ENCODE measurements around the gene ACOT12.

ACOT12 gene

GRCh38 chr5:81402192-81402930 lies 8.4 kb upstream of the ACOT12 start:
- no peak overlapping the region for H3K27ac ChIP-seq
- H3K4me3 ChIP-seq: no peak overlapping the region

GRCh38 chr5:81401266-81401665 lies 7.3 kb upstream of the ACOT12 start:
- Histone ChIP-seq H3K4me3 (no peak overlapping the region), H3K27ac (no peak overlapping the region)

GRCh38 chr5:81400375-81400774 lies 6.4 kb upstream of the ACOT12 start:
- Histone ChIP-seq H3K27ac (no peak overlapping the region), H3K4me3 (no peak overlapping the region)

DNA sequence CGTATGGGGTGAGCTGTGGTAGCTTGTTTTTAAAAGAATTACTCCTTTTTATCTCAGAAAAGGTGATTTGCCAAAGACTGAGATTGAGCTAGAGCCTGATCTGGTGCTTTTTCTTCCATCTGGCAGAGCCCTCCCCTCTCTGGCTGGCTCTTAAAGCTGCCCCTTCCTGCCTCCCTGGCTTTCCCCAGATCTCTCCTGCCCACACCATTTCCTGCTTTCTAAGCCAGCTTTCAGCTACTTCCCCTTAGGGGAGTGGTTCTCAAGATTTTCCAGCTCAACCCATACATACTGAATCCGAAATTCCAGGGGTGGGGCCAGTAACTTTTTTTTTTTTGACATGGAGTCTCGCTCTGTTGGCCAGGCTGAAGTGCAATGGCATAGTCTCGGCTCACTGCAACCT lies 4.8 kb upstream of the ACOT12 start:
- no peak overlapping the region for H3K27ac ChIP-seq
- no peak overlapping the region for H3K4me3 ChIP-seq

DNA sequence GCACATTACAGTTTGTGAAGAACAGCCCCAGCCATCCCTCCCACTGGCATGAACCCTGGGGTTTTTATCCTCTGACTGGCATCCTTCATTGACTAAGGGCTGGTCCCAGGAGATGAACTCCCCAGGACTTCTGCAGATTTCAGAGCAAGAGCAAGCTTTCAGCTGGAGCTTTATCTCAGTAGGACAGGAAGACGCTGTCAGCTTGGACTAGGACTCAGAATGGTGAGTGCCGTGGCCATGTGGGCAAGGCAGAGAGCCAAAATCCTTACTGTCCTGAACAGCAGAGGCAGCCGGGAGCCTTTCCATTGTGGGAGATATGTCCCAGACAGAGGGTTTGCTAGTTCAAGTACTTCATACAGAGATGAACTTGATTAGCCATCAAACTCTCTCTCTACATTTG lies 3.2 kb upstream of the ACOT12 start:
- H3K4me3 ChIP-seq: no peak overlapping the region
- H3K27ac ChIP-seq: no peak overlapping the region

GRCh38 chr5:81395262-81395661 lies 1.3 kb upstream of the ACOT12 start:
- no peak overlapping the region for H3K4me3 ChIP-seq
- H3K27ac ChIP-seq: no peak overlapping the region

GRCh38 chr5:81393430-81393782 lies 528 bp downstream of the ACOT12 start:
- Histone ChIP-seq H3K27ac (no peak overlapping the region), H3K4me3 (peak overlapping the region; percentile 6 to 40 (median 30))

DNA sequence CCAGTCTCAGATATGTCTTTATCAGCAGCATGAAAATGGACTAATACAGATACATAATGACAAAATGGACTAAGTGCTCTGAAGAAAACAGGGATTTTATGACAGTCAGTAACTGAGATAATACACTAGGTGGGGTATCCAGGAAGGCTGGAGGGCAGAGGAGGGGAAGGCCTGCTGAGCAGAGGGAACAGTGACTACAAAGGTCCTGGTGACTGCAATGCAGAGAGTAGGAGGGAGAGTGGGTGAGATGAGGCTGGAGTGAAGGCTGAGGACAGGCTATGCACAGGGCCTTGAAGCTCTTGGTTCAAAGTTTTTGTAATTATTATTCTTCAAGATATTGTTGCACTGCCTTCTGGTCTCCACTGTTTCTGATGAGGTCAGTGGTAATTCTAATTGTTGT lies 4.9 kb downstream of the ACOT12 start:
- no peak overlapping the region for H3K27ac ChIP-seq
- H3K4me3 ChIP-seq: no peak overlapping the region

DNA sequence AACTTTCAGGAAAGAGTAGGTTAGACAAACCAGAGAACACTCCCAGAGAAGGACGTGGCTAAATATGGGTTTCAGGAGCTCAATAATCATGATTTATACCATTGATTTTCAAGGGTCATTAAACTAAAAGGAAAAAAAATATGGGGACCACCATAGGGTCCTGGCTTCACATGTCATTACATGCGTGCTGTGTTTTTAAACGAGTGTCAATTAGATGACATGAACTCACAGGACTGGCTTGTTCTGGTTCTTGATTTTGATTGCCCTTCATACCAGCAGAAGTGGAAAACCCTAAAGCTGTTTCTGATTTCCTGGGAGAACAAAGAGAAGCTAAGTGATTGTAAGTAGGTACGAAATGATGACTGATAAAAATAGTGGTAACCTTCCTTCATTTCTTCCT lies 5.8 kb downstream of the ACOT12 start:
- no peak overlapping the region for H3K4me3 ChIP-seq
- no peak overlapping the region for H3K27ac ChIP-seq

DNA sequence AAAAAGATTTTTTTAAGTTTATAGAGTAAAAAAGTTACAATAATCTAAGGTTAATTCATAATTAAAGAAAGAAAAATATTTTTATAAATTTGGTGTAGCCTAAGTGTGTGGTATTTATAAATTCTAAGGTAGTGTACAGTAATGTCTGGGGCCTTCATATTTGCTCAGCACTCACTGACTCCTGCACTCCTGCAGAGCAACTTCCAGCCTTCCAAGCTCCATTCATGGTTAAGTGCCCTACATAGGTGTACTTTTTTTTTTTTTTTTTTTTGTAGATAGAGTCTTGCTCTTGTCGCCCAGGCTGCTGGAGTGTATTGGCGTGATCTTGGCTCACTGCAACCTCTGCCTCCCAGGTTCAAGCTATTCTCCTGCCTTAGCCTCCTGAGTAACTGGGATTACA lies 10.1 kb downstream of the ACOT12 start:
- Histone ChIP-seq H3K27ac (no peak overlapping the region), H3K4me3 (no peak overlapping the region)

GRCh38 chr5:81371354-81371876 lies 22.5 kb downstream of the ACOT12 start:
- no peak overlapping the region for H3K4me3 ChIP-seq
- no peak overlapping the region for H3K27ac ChIP-seq

- H3K4me3 ChIP-seq: no peak overlapping the region
- H3K27ac ChIP-seq: no peak overlapping the region
These were observed 23.0 kb downstream of the ACOT12 start for GRCh38 chr5:81370912-81371311.

- Histone ChIP-seq H3K27ac (no peak overlapping the region), H3K4me3 (no peak overlapping the region)
These were observed 28.4 kb downstream of the ACOT12 start for GRCh38 chr5:81365541-81365940.

- Histone ChIP-seq H3K27ac (no peak overlapping the region), H3K4me3 (no peak overlapping the region)
These were observed 30.7 kb downstream of the ACOT12 start for GRCh38 chr5:81363093-81363871.

- no peak overlapping the region for H3K27ac ChIP-seq
These were observed 32.3 kb downstream of the ACOT12 start for GRCh38 chr5:81361600-81361999.

DNA sequence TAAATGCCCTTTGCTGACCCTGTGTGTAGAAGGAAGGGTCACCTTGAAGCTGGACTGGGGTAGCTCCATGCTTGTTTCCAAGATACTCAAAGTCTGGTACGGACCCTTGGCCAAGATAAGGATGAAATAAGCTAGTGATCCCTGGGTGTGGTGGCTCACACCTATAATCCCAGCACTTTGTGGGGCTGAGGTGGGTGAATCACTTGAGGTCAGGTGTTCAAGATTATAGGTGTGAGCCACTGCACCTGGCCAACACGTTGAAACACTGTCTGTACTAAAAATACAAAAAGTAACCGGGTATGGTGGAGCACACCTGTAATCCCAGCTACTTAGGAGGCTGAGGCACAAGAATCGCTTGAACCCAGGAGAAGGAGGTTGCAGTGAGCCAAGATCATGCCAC lies 33.3 kb downstream of the ACOT12 start:
- Histone ChIP-seq H3K27ac (no peak overlapping the region), H3K4me3 (no peak overlapping the region)

More at GRCh38 chr5:81361600-81361999, 32.3 kb downstream of the ACOT12 start:
- no peak overlapping the region for H3K4me3 ChIP-seq

DNA sequence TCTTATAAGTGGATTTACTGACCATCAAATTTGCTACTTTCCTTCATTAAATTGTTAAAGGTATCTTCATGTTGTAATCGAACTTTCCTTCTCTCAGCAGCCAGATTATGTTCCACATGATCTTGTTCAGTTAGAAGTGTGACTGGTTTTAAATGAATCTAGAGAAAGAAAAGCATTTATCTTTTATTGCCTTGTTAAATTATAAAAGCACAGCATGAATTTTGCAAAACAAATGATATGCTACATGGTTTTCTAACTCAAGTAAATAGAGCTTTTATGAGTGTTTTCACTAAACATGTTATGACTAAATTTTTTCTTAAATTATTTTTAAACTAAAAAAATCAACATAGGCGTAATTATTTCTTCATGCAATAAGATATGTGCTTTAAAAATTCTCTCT lies 34.1 kb downstream of the ACOT12 start:
- H3K4me3 ChIP-seq: no peak overlapping the region
- H3K27ac ChIP-seq: no peak overlapping the region

DNA sequence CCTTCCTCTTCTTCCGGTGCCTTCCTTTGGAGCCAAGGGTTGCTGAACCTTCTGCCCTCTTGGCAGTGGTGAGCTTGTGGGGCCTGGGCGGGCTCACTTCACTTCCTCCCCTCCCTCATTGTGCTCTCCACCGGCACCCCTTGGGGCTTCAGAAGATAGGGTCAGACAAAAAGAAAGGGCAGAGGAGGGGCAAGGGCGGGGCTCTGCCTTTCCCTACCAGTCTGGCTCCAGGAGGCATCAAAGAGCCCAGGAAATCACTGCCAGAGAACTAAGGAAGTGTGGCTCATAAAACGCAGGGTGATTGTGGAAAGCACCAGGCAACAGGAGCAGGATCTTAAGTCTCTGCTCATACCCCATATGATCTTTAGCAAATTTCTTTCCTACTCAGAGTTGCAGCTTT lies 34.8 kb downstream of the ACOT12 start:
- H3K27ac ChIP-seq: no peak overlapping the region
- no peak overlapping the region for H3K4me3 ChIP-seq

GRCh38 chr5:81355291-81356251 lies 38.4 kb downstream of the ACOT12 start:
- H3K4me3 ChIP-seq: no peak overlapping the region
- H3K27ac ChIP-seq: no peak overlapping the region

- no peak overlapping the region for H3K27ac ChIP-seq
These were observed 39.8 kb downstream of the ACOT12 start for GRCh38 chr5:81354093-81354492.

More at GRCh38 chr5:81354093-81354492, 39.8 kb downstream of the ACOT12 start:
- no peak overlapping the region for H3K4me3 ChIP-seq
